ENCODE data around the gene KDM1B.

GRCh38 chr6:18168264-18168663 lies 13.0 kb downstream of the KDM1B start:
- TF ChIP-seq CTCF (IDR thresholded peaks at IDR 0.05) (no peak), ZFX (IDR thresholded peaks at IDR 0.05; ENCODE audit: borderline replicate concordance) (no peak)

Measured in 22Rv1 (cell line).